GM23338 (cell line): ENCODE results near the gene SCFD1. TPM values are rescaled to one million over a fixed set of nuclear protein-coding genes. Genes with fewer than 3 reads are reported as not detected.

Experiments used
- ATAC-seq: fragments of 200-7000 bp; cut with Tn5 transposase; 3 replicates; pipeline ENCODE4 v1.9.1; 2020
- DNase-seq: peaks from one replicate; pipeline ENCODE4 v3.0.0-alpha.2; 2015; ENCODE audit warnings: low spot score
- H2AFZ ChIP-seq: fragments of 200-600 bp; sonication (generic); 2 replicates; pipeline ENCODE4 v1.8.0; 2016; ENCODE audit warnings: antibody characterized with exemption, mild to moderate bottlenecking, moderate library complexity
- H3F3A ChIP-seq: fragments of 200-600 bp; sonication (generic); replicated peaks from 2 replicates; pipeline ENCODE4 v1.8.0; 2017; ENCODE audit warnings: antibody characterized with exemption, mixed run types, low read depth
- H3K27ac ChIP-seq: fragments of 200-600 bp; sonication (generic); 2 replicates; pipeline ENCODE4 v1.6.1; 2016; ENCODE audit warnings: low read depth
- H3K27me3 ChIP-seq: fragments of 200-600 bp; sonication (generic); 2 replicates; pipeline ENCODE4 v1.8.0; 2016; ENCODE audit warnings: mild to moderate bottlenecking, mixed run types, moderate library complexity; ENCODE audit not compliant: insufficient read depth
- H3K36me3 ChIP-seq: fragments of 200-600 bp; sonication (generic); 2 replicates; pipeline ENCODE4 v1.8.0; 2016; ENCODE audit warnings: mild to moderate bottlenecking; ENCODE audit not compliant: insufficient read depth
- H3K4me1 ChIP-seq: fragments of 200-600 bp; sonication (generic); 2 replicates; pipeline ENCODE4 v1.8.0; 2016; ENCODE audit warnings: mild to moderate bottlenecking, moderate library complexity; ENCODE audit not compliant: insufficient read depth
- H3K4me2 ChIP-seq: fragments of 200-600 bp; sonication (generic); 2 replicates; pipeline ENCODE4 v1.7.1; 2017; ENCODE audit warnings: mixed run types
- H3K4me3 ChIP-seq: fragments of 200-600 bp; sonication (generic); 2 replicates; pipeline ENCODE4 v1.6.1; 2016; ENCODE audit warnings: mixed run types
- H3K79me2 ChIP-seq: fragments of 200-600 bp; sonication (generic); replicated peaks from 2 replicates; pipeline ENCODE4 v1.8.0; 2017; ENCODE audit warnings: mild to moderate bottlenecking; ENCODE audit not compliant: insufficient read depth
- H3K9me2 ChIP-seq: fragments of 200-600 bp; sonication (generic); 2 replicates; pipeline ENCODE4 v1.8.0; 2017; ENCODE audit not compliant: insufficient read depth
- H4K20me1 ChIP-seq: fragments of 200-600 bp; sonication (generic); replicated peaks from 2 replicates; pipeline ENCODE4 v1.8.0; 2017; ENCODE audit warnings: mild to moderate bottlenecking; ENCODE audit not compliant: insufficient read depth
- H3K27ac Mint-ChIP-seq: 2 replicates; pipeline ENCODE4 v1.8.0; 2020; ENCODE audit warnings: inconsistent platforms, mild to moderate bottlenecking, moderate library complexity, mixed read lengths
- H3K27me3 Mint-ChIP-seq: 3 replicates; pipeline ENCODE4 v1.8.0; 2022; ENCODE audit warnings: low read depth, mild to moderate bottlenecking, moderate library complexity, mixed read lengths, inconsistent platforms; ENCODE audit not compliant: insufficient read depth, poor library complexity
- H3K36me3 Mint-ChIP-seq: 3 replicates; pipeline ENCODE4 v1.8.0; 2021; ENCODE audit warnings: low read depth, mild to moderate bottlenecking, inconsistent platforms, moderate library complexity, mixed read lengths
- H3K4me1 Mint-ChIP-seq: 3 replicates; pipeline ENCODE4 v1.8.0; 2020; ENCODE audit warnings: mild to moderate bottlenecking, inconsistent platforms, mixed read lengths
- H3K4me3 Mint-ChIP-seq: 3 replicates; pipeline ENCODE4 v1.8.0; 2021; ENCODE audit warnings: moderate library complexity, mild to moderate bottlenecking, inconsistent platforms, mixed read lengths
- H3K9me3 Mint-ChIP-seq: 3 replicates; pipeline ENCODE4 v1.8.0; 2020; ENCODE audit warnings: moderate library complexity, mild to moderate bottlenecking, inconsistent platforms, mixed read lengths
- polyA plus RNA-seq: library from polyadenylated mRNA; unstranded; fragments of >200 nt; fragmentation: Nextera tagmentation; extraction: Ambion mirVana; gene quantifications from 2 replicates; pipeline ENCODE4 v1.2.1, GENCODE V29; 2016
- total RNA-seq: library from RNA; depleted of rRNA; stranded (reverse); fragments of >200 nt; shearing (Covaris generic); gene quantifications from 2 replicates; pipeline ENCODE4 v1.2.3, GENCODE V29; 2014
- TF ChIP-seq, protein P1 (sequence below): fragments of 250-450 bp; sonication (Bioruptor Pico); IDR thresholded peaks from 2 replicates; pipeline ENCODE4 v1.5.0; 2020; ENCODE audit warnings: mild to moderate bottlenecking, moderate library complexity
- TF ChIP-seq, protein P2 (sequence below), 2 experiments: fragments of 200-600 bp in 1 of 2; sonication (generic) in 1 of 2; conservative IDR thresholded peaks; 2 replicates each; pipeline versions ENCODE4 v1.5.1 to v1.6.1; 2016 to 2017; ENCODE audit warnings: antibody characterized with exemption in 2 of 2, low read depth in 2 of 2, mild to moderate bottlenecking in 2 of 2, moderate library complexity in 1 of 2

SCFD1 gene
- total and polyA plus RNA-seq, 2 experiments from 2014 or later: 77.6 to 110 TPM

DNA sequence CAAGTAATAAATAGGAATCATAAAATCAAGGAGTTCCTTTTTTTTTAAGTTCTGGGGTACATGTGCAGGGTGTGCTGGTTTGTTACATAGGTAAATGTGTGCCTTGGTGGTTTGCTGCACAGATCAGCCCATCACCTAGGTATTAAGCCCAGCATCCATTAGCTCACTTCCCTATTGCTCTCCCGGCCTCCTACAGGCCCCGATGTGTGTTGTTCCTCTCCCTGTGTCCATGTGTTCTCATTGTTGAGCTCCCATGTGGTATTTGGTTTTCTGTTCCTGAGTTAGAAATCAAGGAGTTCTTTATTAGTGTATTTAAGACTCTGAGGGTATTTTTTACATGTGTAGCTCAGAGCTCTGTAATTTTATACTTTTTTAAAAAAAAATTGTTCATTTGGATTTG, 86.0 kb downstream of the SCFD1 start:
- no peak overlapping the region for H3K27ac ChIP-seq
- H4K20me1 ChIP-seq: no peaks in the 10 kb centered on the region
- H3K27ac Mint-ChIP-seq: no peak overlapping the region
- no peaks in the 10 kb centered on the region for H3K36me3 Mint-ChIP-seq
- peak; percentile 88 for ATAC-seq
- no peak overlapping the region for H3K4me2 ChIP-seq
- TF ChIP-seq, protein P1, sequence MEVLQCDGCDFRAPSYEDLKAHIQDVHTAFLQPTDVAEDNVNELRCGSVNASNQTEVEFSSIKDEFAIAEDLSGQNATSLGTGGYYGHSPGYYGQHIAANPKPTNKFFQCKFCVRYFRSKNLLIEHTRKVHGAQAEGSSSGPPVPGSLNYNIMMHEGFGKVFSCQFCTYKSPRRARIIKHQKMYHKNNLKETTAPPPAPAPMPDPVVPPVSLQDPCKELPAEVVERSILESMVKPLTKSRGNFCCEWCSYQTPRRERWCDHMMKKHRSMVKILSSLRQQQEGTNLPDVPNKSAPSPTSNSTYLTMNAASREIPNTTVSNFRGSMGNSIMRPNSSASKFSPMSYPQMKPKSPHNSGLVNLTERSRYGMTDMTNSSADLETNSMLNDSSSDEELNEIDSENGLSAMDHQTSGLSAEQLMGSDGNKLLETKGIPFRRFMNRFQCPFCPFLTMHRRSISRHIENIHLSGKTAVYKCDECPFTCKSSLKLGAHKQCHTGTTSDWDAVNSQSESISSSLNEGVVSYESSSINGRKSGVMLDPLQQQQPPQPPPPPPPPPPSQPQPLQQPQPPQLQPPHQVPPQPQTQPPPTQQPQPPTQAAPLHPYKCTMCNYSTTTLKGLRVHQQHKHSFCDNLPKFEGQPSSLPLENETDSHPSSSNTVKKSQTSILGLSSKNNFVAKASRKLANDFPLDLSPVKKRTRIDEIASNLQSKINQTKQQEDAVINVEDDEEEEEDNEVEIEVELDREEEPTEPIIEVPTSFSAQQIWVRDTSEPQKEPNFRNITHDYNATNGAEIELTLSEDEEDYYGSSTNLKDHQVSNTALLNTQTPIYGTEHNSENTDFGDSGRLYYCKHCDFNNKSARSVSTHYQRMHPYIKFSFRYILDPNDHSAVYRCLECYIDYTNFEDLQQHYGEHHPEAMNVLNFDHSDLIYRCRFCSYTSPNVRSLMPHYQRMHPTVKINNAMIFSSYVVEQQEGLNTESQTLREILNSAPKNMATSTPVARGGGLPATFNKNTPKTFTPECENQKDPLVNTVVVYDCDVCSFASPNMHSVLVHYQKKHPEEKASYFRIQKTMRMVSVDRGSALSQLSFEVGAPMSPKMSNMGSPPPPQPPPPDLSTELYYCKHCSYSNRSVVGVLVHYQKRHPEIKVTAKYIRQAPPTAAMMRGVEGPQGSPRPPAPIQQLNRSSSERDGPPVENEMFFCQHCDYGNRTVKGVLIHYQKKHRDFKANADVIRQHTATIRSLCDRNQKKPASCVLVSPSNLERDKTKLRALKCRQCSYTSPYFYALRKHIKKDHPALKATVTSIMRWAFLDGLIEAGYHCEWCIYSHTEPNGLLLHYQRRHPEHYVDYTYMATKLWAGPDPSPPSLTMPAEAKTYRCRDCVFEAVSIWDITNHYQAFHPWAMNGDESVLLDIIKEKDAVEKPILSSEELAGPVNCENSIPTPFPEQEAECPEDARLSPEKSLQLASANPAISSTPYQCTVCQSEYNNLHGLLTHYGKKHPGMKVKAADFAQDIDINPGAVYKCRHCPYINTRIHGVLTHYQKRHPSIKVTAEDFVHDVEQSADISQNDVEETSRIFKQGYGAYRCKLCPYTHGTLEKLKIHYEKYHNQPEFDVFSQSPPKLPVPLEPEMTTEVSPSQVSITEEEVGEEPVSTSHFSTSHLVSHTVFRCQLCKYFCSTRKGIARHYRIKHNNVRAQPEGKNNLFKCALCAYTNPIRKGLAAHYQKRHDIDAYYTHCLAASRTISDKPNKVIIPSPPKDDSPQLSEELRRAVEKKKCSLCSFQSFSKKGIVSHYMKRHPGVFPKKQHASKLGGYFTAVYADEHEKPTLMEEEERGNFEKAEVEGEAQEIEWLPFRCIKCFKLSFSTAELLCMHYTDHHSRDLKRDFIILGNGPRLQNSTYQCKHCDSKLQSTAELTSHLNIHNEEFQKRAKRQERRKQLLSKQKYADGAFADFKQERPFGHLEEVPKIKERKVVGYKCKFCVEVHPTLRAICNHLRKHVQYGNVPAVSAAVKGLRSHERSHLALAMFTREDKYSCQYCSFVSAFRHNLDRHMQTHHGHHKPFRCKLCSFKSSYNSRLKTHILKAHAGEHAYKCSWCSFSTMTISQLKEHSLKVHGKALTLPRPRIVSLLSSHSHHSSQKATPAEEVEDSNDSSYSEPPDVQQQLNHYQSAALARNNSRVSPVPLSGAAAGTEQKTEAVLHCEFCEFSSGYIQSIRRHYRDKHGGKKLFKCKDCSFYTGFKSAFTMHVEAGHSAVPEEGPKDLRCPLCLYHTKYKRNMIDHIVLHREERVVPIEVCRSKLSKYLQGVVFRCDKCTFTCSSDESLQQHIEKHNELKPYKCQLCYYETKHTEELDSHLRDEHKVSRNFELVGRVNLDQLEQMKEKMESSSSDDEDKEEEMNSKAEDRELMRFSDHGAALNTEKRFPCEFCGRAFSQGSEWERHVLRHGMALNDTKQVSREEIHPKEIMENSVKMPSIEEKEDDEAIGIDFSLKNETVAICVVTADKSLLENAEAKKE (CRISPR knock-in tag): no peak
- TF ChIP-seq, protein P2, sequence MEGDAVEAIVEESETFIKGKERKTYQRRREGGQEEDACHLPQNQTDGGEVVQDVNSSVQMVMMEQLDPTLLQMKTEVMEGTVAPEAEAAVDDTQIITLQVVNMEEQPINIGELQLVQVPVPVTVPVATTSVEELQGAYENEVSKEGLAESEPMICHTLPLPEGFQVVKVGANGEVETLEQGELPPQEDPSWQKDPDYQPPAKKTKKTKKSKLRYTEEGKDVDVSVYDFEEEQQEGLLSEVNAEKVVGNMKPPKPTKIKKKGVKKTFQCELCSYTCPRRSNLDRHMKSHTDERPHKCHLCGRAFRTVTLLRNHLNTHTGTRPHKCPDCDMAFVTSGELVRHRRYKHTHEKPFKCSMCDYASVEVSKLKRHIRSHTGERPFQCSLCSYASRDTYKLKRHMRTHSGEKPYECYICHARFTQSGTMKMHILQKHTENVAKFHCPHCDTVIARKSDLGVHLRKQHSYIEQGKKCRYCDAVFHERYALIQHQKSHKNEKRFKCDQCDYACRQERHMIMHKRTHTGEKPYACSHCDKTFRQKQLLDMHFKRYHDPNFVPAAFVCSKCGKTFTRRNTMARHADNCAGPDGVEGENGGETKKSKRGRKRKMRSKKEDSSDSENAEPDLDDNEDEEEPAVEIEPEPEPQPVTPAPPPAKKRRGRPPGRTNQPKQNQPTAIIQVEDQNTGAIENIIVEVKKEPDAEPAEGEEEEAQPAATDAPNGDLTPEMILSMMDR (conservative IDR thresholded peaks at IDR 0.05; ENCODE audit: low read depth in 2 of 2): peak in 1 of 2 experiments; percentile 27; a peak in 1 of 4 replicates
- H3F3A ChIP-seq: no peaks in the 10 kb centered on the region
- no peak overlapping the region for H3K4me3 ChIP-seq
- no peaks in the 10 kb centered on the region for H3K4me1 ChIP-seq
- no peak overlapping the region for H2AFZ ChIP-seq
- H3K27me3 ChIP-seq: no peaks in the 10 kb centered on the region
- H3K36me3 ChIP-seq: peaks cover 5% of the 10 kb centered on the region; the same call in 1 of the 2 replicates
- H3K79me2 ChIP-seq: no peaks in the 10 kb centered on the region
- no peaks in the 10 kb centered on the region for H3K9me2 ChIP-seq
- no peak overlapping the region for H3K4me3 Mint-ChIP-seq
- H3K27me3 Mint-ChIP-seq: no peaks in the 10 kb centered on the region
- H3K4me1 Mint-ChIP-seq: no peaks in the 10 kb centered on the region
- DNase-seq: peak; percentile 58
- H3K9me3 Mint-ChIP-seq: no peaks in the 10 kb centered on the region

DNA sequence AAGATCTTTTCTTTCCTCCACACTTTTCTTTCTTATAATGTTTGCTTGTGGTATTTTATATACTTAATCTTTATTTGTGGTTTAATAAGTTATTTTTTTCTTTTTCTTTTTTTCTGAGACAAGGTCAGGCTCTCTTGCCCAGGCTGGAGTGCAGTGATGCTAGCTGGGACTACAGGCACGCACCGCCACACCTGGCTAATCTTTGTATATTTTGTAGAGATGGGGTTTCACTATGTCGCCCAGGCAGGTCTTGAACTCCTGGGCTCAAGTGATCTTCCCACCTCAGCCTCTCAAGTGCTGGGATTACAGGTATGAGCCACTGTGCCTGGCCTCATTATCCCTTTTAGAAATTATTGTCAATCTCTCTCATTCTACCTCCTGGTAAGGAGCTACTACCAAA, 87.1 kb downstream of the SCFD1 start:
- peaks cover 5% of the 10 kb centered on the region; the same call in 1 of the 2 replicates for H3K36me3 ChIP-seq
- no peaks in the 10 kb centered on the region for H4K20me1 ChIP-seq
- Mint-ChIP-seq H3K27ac (no peak overlapping the region), H3K36me3 (no peaks in the 10 kb centered on the region), H3K9me3 (no peaks in the 10 kb centered on the region), H3K4me3 (no peak overlapping the region), H3K27me3 (no peaks in the 10 kb centered on the region), H3K4me1 (no peaks in the 10 kb centered on the region)
- no peak overlapping the region for H2AFZ ChIP-seq
- DNase-seq: no peak
- H3K4me2 ChIP-seq: no peak overlapping the region
- H3K27ac ChIP-seq: no peak overlapping the region
- no peaks in the 10 kb centered on the region for H3F3A ChIP-seq
- no peaks in the 10 kb centered on the region for H3K9me2 ChIP-seq
- H3K79me2 ChIP-seq: no peaks in the 10 kb centered on the region
- no peaks in the 10 kb centered on the region for H3K27me3 ChIP-seq
- ATAC-seq: no peak
- no peaks in the 10 kb centered on the region for H3K4me1 ChIP-seq
- no peak overlapping the region for H3K4me3 ChIP-seq
- TF ChIP-seq, protein P1 (CRISPR knock-in tag): no peak
